Astrocyte of the spinal cord (primary cell): ENCODE results near the gene KDF1.
A peak's percentile ranks its signal among the peaks of the same experiment; 100 is the strongest.

Source experiments
- DNase-seq: peaks from one replicate; pipeline ENCODE4 v3.0.0; 2011; ENCODE audit warnings: low read depth, low spot score
- H3K4me3 ChIP-seq: 2 replicates; pipeline ENCODE4 v1.5.1; 2011; ENCODE audit warnings: low read depth, mild to moderate bottlenecking, low read length, moderate library complexity
- CTCF ChIP-seq: IDR thresholded peaks from 2 replicates; pipeline ENCODE4 v1.5.1; 2012; ENCODE audit warnings: low read depth, mild to moderate bottlenecking, low read length, inconsistent platforms
- in situ Hi-C: cut with HindIII; loops from 2 replicates; pipeline ENCODE4 v1.10.0; 2017; ENCODE audit warnings: low sequenced_read_pairs

The KDF1 gene

DNA sequence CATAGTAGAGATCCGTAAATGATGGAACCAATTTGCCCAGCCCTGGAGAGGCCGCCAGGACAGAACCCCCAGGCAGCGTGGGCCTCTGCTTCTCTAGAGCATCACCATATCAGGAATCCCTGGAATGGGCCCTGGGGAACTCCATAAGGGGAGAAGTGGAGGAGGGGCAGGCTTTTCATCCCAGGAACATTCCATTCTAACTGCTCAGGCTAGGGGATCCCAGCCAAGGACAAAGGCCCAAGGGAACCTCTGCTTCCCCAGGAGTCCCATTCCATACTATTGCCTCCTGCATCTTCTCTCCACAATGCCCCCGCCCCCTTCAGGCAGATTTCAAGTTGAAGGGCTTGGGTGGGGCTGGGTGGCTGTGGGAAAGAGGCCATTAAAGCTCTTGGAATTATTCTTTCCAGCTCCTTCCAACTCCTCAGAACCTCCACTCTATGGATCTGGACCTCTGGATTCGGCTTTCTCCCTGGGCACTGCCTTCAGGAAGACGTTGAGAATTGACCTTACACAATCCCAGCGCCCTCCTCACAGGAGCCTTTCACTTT is 39.2 kb upstream of the KDF1 start:
- peak; percentile 96 for DNase-seq
- TF ChIP-seq CTCF: peak; percentile 20
- in situ Hi-C loops: no loop called here
- no peak overlapping the region for H3K4me3 ChIP-seq

- H3K4me3 ChIP-seq: no peak overlapping the region
- no peak for TF ChIP-seq CTCF
- DNase-seq: peak; percentile 53
- in situ Hi-C loops: no loop called here
Measured at GRCh38 chr1:26998429-26999300, 38.4 kb upstream of the KDF1 start.

DNA sequence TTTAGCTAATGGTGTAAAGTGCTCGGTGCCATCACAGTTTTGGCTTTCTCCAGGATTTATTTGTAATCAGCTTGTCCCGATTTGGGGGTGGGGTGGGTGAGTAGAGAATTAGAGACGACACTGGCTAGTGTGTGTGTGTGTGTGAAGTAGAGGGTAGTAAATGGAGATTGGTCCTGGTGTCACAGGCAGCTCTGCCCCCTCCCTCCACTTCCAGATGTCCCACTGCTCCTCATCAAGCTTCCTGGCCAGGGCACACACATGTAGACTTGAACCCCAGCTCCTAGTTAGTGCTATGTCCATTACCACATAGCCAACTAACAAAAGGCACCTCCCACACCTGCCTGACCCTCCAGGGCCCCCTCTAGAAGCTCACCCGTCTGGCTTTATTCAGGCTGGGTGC is 36.4 kb upstream of the KDF1 start:
- H3K4me3 ChIP-seq: no peak overlapping the region
- in situ Hi-C loops: no loop called here
- no peak for TF ChIP-seq CTCF
- DNase-seq: no peak

- no peak for TF ChIP-seq CTCF
- in situ Hi-C loops: no loop called here
- peak overlapping the region; percentile 12 for H3K4me3 ChIP-seq
- DNase-seq: no peak
Measured at GRCh38 chr1:26996024-26996423, 35.8 kb upstream of the KDF1 start.

DNA sequence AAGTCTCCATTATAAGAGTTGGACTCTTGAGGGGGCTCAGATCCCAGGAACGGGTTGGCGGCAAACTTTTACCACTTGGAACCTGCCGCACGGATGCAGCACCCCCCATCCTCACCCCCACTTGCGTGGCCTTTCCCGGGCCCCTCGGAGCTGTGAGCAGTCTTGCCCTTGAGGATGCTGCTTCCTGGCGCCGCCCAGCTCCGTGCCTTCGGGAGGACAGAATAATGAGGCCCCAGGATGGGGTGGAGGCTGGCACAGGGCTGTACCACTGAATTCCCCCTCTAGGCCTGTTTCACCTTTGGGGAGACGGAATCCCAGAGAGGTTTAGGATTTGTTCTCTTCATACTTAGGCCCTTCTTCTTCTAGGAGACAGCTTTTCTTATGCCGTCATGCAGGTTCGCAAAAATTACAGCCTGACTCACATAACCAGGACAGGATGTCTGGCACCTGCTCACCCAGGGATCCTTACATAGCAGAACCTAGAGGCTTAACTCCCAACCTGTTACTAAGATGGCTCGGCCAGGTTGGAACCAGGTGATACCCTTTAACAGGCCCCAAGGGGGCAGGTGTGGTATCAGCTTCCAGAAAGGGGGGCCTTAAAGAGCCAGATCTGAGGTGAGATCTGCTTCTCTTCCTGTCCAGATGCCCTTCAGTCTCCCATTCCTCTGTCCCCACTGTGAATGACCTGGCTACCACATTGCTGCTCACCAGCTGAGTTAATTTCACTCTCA is 34.7 kb upstream of the KDF1 start:
- in situ Hi-C loops: no loop called here
- TF ChIP-seq CTCF: no peak
- DNase-seq: no peak
- H3K4me3 ChIP-seq: peak overlapping the region; percentile 71

DNA sequence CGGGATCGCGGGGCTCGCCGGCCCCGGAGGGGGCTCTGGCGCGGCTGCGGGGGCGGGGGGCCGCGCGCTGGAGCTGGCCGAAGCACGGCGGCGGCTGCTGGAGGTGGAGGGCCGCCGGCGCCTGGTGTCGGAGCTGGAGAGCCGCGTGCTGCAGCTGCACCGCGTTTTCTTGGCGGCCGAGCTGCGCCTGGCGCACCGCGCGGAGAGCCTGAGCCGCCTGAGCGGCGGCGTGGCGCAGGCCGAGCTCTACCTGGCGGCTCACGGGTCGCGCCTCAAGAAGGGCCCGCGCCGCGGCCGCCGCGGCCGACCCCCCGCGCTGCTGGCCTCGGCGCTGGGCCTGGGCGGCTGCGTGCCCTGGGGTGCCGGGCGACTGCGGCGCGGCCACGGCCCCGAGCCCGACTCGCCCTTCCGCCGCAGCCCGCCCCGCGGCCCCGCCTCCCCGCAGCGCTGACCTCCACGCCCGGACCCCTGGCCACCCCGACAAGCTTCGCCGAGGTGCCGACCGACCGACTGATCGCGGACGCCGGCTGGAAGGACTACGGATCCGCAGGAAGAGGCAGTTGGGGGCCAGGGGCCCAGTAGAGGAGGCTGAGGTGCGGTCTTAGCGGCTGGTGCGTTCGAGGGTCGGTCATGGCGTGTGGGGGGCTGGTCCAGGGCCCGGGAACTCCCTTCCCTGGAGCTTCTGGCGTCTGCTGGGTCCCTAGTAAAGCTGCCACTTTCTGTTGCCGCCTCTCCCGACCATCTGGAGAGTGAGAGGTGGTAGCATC is 33.9 kb upstream of the KDF1 start:
- peak overlapping the region; percentile 71 for H3K4me3 ChIP-seq
- DNase-seq: no peak
- in situ Hi-C loops: no loop called here
- no peak for TF ChIP-seq CTCF
